HEK293 (cell line): ENCODE measurements around the gene LYL1.

ENCODE experiments used
- CTCF ChIA-PET: fragments of 350-600 bp; formaldehyde crosslinking; extraction: SDS; loops from one replicate; lab custom pipeline; 2021; ENCODE audit warnings: antibody characterized with exemption; lab: Yijun Ruan, JAX
- POLR2A ChIA-PET: fragments of 300-600 bp; formaldehyde crosslinking; extraction: SDS; loops from one replicate; lab custom pipeline; 2020; ENCODE audit warnings: antibody characterized with exemption, inconsistent platforms; lab: Yijun Ruan, JAX
- H3K27ac ChIP-seq: fragments of 200-500 bp; sonication (Bioruptor generic); 2 replicates; pipeline ENCODE4 v1.5.1; 2014; ENCODE audit warnings: low read depth, low read length, control low read depth, inconsistent platforms; ENCODE audit errors: extremely low read depth
- H3K36me3 ChIP-seq, 2 experiments: fragments of 200-500 bp in 1 of 2; sonication (Bioruptor generic) in 1 of 2; 1 replicate in 1 of 2; 2 replicates in 1 of 2; pipeline ENCODE4 v1.5.1; 2014 to 2017; ENCODE audit warnings: inconsistent platforms in 2 of 2, low read length in 2 of 2; ENCODE audit not compliant: control insufficient read depth in 2 of 2, insufficient read depth in 1 of 2
- H3K4me1 ChIP-seq: fragments of 200-500 bp; sonication (Bioruptor generic); 2 replicates; pipeline ENCODE4 v1.5.1; 2014; ENCODE audit warnings: mild to moderate bottlenecking, low read length, inconsistent platforms; ENCODE audit not compliant: control insufficient read depth, insufficient read depth
- H3K4me3 ChIP-seq: 2 replicates; pipeline ENCODE4 v1.5.1; 2011; ENCODE audit warnings: low read depth, mild to moderate bottlenecking, control low read depth, low read length, moderate library complexity
- H3K9me3 ChIP-seq: fragments of 200-500 bp; sonication (Bioruptor generic); 2 replicates; pipeline ENCODE4 v1.5.1; 2014; ENCODE audit warnings: low read depth, low read length, inconsistent platforms; ENCODE audit not compliant: control insufficient read depth, insufficient read depth
- BCL11A ChIP-seq: fragments of 450-650 bp; formaldehyde crosslinking; IDR thresholded peaks from 2 replicates; pipeline ENCODE4 v1.5.1; 2016; ENCODE audit warnings: low read depth, missing biosample characterization, missing genetic modification characterization
- GLIS1 ChIP-seq: fragments of 450-650 bp; formaldehyde crosslinking; IDR thresholded peaks from 2 replicates; pipeline ENCODE4 v1.5.1; 2016; ENCODE audit warnings: missing biosample characterization, missing genetic modification characterization
- KLF1 ChIP-seq: fragments of 450-650 bp; formaldehyde crosslinking; IDR thresholded peaks from 2 replicates; pipeline ENCODE4 v1.5.1; 2016; ENCODE audit warnings: missing biosample characterization, missing genetic modification characterization
- SETDB1 ChIP-seq: IDR thresholded peaks from one replicate; pipeline ENCODE4 v1.6.1; 2017; ENCODE audit warnings: mild to moderate bottlenecking, low read length, moderate library complexity, mixed read lengths; ENCODE audit not compliant: insufficient read length
- ZBTB17 ChIP-seq: fragments of 450-650 bp; formaldehyde crosslinking; IDR thresholded peaks from 2 replicates; pipeline ENCODE4 v1.5.1; 2016; ENCODE audit warnings: missing biosample characterization, missing genetic modification characterization
- ZBTB8A ChIP-seq: fragments of 450-650 bp; formaldehyde crosslinking; IDR thresholded peaks from 2 replicates; pipeline ENCODE4 v1.5.1; 2016; ENCODE audit warnings: missing biosample characterization, missing genetic modification characterization
- ZIC2 ChIP-seq: fragments of 450-650 bp; formaldehyde crosslinking; IDR thresholded peaks from 2 replicates; pipeline ENCODE4 v1.5.1; 2016; ENCODE audit warnings: missing biosample characterization, missing genetic modification characterization
- ZNF121 ChIP-seq: fragments of 450-650 bp; formaldehyde crosslinking; IDR thresholded peaks from 2 replicates; pipeline ENCODE4 v1.5.1; 2016; ENCODE audit warnings: missing biosample characterization, missing genetic modification characterization
- ZNF169 ChIP-seq: fragments of 450-650 bp; formaldehyde crosslinking; IDR thresholded peaks from 2 replicates; pipeline ENCODE4 v1.5.1; 2016; ENCODE audit warnings: missing biosample characterization, missing genetic modification characterization
- ZNF423 ChIP-seq: fragments of 450-650 bp; formaldehyde crosslinking; IDR thresholded peaks from 2 replicates; pipeline ENCODE4 v1.5.1; 2016; ENCODE audit warnings: missing biosample characterization, missing genetic modification characterization
- ZNF555 ChIP-seq: fragments of 450-650 bp; formaldehyde crosslinking; conservative IDR thresholded peaks from 2 replicates; pipeline ENCODE4 v1.5.1; 2017; ENCODE audit warnings: missing biosample characterization, mild to moderate bottlenecking, missing genetic modification characterization, inconsistent platforms
- TF ChIP-seq, protein P1 (sequence below): fragments of 450-650 bp; formaldehyde crosslinking; IDR thresholded peaks from 2 replicates; pipeline ENCODE4 v1.5.1; 2016; ENCODE audit warnings: missing biosample characterization, missing genetic modification characterization
- TF ChIP-seq, protein P2 (sequence below): fragments of 450-650 bp; formaldehyde crosslinking; IDR thresholded peaks from 2 replicates; pipeline ENCODE4 v1.5.1; 2016; ENCODE audit warnings: missing biosample characterization, missing genetic modification characterization
- TF ChIP-seq, protein P3 (sequence below): fragments of 450-650 bp; formaldehyde crosslinking; IDR thresholded peaks from 2 replicates; pipeline ENCODE4 v1.5.1; 2017; ENCODE audit warnings: missing biosample characterization, missing genetic modification characterization

The LYL1 gene

DNA sequence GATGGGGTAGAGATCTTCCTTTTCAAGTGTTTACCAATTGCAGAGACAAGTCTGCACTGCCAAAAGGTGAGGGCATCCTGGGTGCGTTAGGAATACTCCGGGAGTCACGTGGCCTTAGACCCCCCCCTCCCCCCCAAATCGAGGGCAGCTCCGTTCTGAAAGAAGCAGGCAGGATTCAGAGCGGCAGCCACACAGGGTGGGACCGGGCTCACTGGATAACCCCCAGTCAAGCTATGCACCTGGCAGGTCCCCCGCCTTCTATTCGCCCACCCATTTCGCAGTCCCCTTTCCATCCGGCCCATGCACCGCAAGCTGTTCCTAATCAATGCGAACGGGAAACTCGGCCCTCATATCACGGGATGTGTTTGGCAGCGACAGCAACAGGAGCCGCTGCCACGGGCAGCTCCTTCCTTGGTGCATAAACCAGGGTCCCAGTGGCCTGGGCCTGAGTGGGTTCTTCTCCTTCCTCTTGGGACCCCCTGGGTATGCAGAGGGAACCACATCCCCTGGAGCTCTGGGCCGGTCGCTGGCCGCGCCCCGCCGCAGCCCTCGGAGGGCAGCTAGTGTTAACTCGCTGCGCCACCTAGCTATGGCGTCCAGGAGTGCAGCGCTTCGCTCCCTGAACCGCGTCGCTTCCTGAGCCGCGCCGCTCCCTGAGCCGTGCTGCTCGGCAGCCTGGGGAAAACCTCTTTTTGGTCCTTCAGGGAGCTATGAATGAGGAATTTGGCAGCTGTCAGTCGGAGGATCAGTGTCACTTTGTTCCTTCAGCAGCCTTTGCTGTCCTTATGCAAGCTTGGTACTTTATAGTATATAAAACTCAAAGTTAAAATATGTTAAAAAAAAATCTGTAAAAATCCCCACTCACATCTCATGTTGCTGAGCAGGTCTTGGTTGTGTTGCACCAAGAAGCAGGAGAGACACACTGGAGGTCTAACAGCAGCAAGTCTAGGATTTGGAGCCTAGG, 41.4 kb downstream of the LYL1 start (continued):
- TF ChIP-seq ZNF121 (tag by site-specific recombination) = no peak
- no peak for TF ChIP-seq ZNF555
- no peak for TF ChIP-seq ZNF169 (tag by site-specific recombination)
- TF ChIP-seq, protein P1, sequence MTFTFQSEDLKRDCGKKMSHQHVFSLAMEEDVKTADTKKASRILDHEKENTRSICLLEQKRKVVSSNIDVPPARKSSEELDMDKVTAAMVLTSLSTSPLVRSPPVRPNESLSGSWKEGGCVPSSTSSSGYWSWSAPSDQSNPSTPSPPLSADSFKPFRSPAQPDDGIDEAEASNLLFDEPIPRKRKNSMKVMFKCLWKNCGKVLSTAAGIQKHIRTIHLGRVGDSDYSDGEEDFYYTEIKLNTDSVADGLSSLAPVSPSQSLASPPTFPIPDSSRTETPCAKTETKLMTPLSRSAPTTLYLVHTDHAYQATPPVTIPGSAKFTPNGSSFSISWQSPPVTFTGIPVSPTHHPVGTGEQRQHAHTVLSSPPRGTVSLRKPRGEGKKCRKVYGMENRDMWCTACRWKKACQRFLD (tag by site-specific recombination) = no peak
- TF ChIP-seq SETDB1 = no peak

DNA sequence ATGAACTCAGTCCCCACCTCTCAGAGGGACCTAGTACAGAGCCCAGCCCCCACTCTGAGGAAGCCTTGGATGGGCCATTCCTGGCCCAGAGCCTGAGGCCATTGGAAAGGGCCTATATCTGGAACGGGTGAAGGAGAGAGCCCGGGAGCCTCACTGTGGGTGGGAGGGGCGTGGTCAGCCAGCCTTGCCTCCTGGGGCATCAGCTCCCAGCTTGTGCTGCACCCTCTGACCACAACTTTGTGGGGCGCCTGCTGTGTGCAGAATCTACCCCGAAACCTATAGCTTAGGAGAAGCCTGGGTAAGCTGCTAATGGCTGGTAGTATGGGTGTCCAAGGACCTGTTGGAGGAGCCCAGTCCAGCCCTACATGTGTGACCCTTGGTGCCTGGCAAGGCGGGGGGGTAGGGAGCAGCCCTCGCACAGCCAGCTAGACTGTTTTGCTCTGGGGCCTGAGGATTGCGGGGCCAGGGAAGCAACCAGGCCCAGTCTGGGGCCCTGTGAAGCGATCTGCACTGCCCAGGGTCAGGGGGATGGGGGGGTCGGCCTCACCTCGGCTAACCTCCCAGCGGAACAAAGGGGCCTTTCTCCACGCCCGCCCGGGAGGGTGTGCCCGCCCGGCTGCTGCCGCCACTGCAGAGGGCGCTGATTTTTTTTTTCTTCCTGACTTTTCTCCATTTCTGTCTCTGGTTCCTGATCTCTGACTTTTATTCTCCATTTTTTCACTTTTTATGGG, 42.3 kb downstream of the LYL1 start:
- peaks cover 29% of the 10 kb centered on the region for H3K4me1 ChIP-seq
- H3K9me3 ChIP-seq = no peaks in the 10 kb centered on the region
- H3K36me3 ChIP-seq = no peaks in the 10 kb centered on the region
- ChIA-PET CTCF (interaction anchor here (0.6 to 15.8 kb wide), 21 partner anchors 10 to 178 kb away, joined by 3 to 247 read pairs (median 21); no protein-coding TSS in a partner anchor), POLR2A (interaction anchor here (0.7 to 2.0 kb wide), 5 partner anchors 9 to 92 kb away, joined by 3 to 6 read pairs (median 4); no protein-coding TSS in a partner anchor)
- H3K4me3 ChIP-seq = no peak overlapping the region
- H3K27ac ChIP-seq = no peak overlapping the region
- TF ChIP-seq, protein P2, sequence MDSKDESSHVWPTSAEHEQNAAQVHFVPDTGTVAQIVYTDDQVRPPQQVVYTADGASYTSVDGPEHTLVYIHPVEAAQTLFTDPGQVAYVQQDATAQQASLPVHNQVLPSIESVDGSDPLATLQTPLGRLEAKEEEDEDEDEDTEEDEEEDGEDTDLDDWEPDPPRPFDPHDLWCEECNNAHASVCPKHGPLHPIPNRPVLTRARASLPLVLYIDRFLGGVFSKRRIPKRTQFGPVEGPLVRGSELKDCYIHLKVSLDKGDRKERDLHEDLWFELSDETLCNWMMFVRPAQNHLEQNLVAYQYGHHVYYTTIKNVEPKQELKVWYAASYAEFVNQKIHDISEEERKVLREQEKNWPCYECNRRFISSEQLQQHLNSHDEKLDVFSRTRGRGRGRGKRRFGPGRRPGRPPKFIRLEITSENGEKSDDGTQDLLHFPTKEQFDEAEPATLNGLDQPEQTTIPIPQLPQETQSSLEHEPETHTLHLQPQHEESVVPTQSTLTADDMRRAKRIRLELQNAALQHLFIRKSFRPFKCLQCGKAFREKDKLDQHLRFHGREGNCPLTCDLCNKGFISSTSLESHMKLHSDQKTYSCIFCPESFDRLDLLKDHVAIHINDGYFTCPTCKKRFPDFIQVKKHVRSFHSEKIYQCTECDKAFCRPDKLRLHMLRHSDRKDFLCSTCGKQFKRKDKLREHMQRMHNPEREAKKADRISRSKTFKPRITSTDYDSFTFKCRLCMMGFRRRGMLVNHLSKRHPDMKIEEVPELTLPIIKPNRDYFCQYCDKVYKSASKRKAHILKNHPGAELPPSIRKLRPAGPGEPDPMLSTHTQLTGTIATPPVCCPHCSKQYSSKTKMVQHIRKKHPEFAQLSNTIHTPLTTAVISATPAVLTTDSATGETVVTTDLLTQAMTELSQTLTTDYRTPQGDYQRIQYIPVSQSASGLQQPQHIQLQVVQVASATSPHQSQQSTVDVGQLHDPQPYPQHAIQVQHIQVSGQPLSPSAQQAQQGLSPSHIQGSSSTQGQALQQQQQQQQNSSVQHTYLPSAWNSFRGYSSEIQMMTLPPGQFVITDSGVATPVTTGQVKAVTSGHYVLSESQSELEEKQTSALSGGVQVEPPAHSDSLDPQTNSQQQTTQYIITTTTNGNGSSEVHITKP (tag by site-specific recombination) = peak; percentile 52
- TF ChIP-seq BCL11A (tag by site-specific recombination) (no peak), ZBTB8A (tag by site-specific recombination) (0 out of 2 replicates have a peak, but pooled peaks have one; percentile 36), KLF1 (tag by site-specific recombination) (peak; percentile 90), ZNF423 (tag by site-specific recombination) (0 out of 2 replicates have a peak, but pooled peaks have one; percentile 28), GLIS1 (tag by site-specific recombination) (peak; percentile 59), ZIC2 (tag by site-specific recombination) (peak; percentile 63), ZBTB17 (tag by site-specific recombination) (no peak)
- TF ChIP-seq, protein P3, sequence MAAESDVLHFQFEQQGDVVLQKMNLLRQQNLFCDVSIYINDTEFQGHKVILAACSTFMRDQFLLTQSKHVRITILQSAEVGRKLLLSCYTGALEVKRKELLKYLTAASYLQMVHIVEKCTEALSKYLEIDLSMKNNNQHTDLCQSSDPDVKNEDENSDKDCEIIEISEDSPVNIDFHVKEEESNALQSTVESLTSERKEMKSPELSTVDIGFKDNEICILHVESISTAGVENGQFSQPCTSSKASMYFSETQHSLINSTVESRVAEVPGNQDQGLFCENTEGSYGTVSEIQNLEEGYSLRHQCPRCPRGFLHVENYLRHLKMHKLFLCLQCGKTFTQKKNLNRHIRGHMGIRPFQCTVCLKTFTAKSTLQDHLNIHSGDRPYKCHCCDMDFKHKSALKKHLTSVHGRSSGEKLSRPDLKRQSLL (tag by site-specific recombination) = no peak
